22Rv1 (cell line): ENCODE data around the gene MACC1.

Experiments
- H3K27ac ChIP-seq: fragments of 450-650 bp; 2 replicates; pipeline ENCODE4 v1.5.1; 2017
- ZFX ChIP-seq: fragments of 450-650 bp; IDR thresholded peaks from 2 replicates; pipeline ENCODE4 v1.6.1; 2017; ENCODE audit warnings: antibody characterized with exemption, borderline replicate concordance
- TF ChIP-seq, protein P1 (sequence below): fragments of 450-650 bp; IDR thresholded peaks from 2 replicates; pipeline ENCODE4 v1.5.1; 2017; ENCODE audit warnings: mild to moderate bottlenecking

MACC1 gene

DNA sequence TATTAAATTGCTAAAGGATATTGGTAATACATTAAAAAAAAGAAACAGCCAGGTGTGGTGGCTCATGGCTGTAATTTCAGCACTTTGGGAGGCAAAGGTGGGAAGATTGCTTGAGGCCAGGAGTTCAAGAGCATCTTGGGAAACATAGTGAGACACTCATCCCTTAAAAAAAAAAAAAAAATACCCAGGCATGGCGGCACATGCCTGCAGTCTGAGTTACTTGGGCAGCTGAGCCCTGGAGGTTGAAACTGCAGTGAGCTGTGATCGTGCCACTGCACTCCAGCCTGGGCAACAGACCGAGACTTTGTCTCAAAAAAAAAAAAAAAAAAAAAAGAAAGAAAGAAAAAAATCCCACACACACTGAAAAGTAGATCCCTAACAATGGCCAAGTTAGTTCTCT lies 59.7 kb downstream of the MACC1 start:
- TF ChIP-seq, protein P1, sequence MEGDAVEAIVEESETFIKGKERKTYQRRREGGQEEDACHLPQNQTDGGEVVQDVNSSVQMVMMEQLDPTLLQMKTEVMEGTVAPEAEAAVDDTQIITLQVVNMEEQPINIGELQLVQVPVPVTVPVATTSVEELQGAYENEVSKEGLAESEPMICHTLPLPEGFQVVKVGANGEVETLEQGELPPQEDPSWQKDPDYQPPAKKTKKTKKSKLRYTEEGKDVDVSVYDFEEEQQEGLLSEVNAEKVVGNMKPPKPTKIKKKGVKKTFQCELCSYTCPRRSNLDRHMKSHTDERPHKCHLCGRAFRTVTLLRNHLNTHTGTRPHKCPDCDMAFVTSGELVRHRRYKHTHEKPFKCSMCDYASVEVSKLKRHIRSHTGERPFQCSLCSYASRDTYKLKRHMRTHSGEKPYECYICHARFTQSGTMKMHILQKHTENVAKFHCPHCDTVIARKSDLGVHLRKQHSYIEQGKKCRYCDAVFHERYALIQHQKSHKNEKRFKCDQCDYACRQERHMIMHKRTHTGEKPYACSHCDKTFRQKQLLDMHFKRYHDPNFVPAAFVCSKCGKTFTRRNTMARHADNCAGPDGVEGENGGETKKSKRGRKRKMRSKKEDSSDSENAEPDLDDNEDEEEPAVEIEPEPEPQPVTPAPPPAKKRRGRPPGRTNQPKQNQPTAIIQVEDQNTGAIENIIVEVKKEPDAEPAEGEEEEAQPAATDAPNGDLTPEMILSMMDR: no peak
- TF ChIP-seq ZFX: no peak
- H3K27ac ChIP-seq: no peak overlapping the region

DNA sequence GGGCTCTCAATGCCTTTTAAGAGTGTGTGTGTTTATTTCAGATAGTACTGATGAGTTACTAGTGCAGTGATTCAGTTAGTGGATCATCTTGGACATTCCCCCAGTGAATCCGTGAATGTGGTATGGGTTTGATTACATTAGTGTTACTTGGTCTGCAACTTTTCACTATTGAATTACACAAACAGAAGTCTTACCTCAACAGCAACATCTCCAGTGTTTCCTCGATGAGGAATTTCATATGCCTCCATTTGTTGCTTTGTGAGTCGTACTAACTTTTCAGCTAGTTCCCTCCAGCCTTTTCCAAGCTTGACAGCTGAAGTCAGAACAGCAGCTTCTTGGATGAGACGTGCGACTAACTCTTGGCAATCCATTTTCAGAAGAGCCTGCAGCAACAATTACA lies 63.2 kb downstream of the MACC1 start:
- no peak for TF ChIP-seq ZFX
- TF ChIP-seq, protein P1: no peak
- H3K27ac ChIP-seq: peak overlapping the region; percentile 79

DNA sequence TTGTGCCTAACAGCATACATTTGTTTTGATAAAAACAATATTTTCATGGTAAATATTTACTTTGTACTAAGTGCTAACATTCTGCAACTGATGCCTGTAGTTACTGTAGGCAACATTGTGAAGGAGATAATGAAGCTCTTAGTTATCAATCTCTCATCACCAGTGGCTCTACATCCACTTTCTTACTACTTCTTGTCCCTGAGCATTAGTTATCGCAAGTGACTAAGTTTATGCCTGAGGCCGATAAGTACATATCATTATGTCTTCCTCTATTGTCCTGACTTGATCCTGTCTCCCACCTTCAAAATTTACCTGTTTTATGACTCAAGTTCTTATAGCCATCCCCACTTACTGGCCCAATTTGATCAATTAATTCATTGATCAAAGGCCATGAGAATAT lies 63.6 kb downstream of the MACC1 start:
- TF ChIP-seq, protein P1: no peak
- peak overlapping the region; percentile 79 for H3K27ac ChIP-seq

DNA sequence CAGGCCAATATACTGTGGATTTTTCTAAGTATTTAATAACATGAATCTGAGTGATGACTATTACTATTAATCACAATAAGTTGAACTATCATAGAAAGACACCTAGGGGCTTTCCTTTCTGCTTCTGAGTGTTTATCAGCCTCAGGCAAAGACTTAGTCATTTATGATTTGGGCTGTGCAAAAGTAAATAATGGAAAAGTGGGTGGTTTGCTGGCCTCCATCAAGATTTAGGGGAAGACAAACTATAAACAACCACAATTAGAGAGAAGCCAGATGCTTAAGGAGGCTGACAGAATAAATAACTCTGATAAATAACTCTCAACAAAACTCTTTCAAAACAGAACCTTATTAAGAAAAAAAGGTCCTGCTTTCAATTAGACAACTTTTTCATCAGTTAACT lies 64.7 kb downstream of the MACC1 start:
- TF ChIP-seq ZFX: no peak
- TF ChIP-seq, protein P1: no peak
- peak overlapping the region; percentile 79 for H3K27ac ChIP-seq

DNA sequence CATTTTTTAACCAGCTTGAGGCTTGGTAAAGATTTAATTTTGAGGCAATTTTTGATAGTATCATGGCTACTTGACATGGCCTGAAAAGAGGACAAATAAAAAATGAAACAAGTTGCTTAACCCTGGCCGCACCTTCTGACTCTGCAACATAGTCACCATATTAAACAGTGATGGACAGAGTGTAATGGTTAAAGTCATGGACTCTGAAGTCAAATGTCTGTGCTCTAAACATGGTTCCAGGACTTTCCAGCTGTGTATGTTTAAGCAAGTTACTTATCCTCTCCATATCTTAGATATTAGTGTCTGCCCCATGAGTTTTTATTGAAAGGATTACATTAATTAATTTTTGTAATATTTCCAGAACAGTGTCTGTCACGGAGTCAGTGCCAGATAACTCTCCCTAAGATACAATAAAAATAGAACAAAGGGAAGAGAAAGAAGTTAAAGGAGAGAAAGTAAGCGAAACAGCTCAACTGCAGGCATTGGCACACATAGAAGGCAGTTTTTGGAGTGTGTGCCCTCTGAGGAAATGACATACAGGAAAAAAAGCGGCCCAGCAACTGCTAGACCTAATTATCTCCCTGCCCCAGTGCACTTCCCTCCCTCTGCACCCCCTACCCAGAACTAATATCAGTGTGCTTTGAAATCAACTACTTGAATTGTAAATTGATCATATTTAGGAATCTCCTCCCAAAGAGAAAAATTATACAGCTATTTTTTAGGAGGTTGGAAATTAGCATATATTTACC lies 65.3 kb downstream of the MACC1 start:
- H3K27ac ChIP-seq: peak overlapping the region; percentile 79
- TF ChIP-seq, protein P1: no peak
- no peak for TF ChIP-seq ZFX

DNA sequence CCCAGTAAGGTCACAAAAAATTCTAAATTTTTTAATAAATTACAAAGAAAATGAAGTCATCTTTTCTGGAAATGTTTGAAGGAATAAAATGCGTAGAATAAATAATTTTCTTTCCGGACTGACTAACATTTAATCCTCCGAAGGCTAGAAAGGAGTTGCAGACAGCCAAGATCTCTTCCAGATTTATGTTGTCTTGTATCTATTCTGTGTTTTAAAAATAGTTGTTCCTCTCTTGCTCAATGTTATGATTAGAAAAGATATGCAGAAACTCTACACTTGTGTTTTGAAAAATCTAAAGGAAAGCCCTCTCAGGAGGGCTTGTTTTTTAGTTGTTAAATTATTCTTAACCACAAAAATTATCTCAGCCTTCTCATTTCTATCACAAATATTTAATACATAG lies 70.7 kb downstream of the MACC1 start:
- no peak for TF ChIP-seq ZFX
- TF ChIP-seq, protein P1: no peak
- no peak overlapping the region for H3K27ac ChIP-seq

DNA sequence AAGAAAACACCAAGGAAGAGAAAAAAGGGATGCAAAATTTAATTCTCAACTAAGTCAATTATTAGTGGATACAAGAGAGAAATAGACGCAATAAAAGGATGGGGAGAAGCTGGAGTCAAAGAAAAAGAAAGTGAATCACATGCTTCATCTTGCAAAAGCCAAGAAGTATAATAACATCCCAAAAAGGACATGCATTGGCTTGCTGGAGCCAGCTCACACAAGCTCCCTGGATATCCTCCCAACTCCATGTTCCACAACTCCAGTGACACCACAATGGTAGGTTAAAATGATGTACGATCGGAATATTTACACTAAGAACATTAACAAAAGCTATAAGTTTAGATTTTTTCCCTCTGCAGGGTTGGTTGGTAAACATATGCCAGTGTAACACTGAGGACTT lies 72.4 kb downstream of the MACC1 start:
- no peak overlapping the region for H3K27ac ChIP-seq
- TF ChIP-seq ZFX: no peak
- TF ChIP-seq, protein P1: no peak
